Astrocyte (in vitro differentiated cells and primary cell): ENCODE results near the gene PEX11B. TPM values are rescaled to one million over a fixed set of nuclear protein-coding genes. Genes with fewer than 3 reads are reported as not detected.

Experiments used
- DNase-seq: peaks from one replicate; pipeline ENCODE4 v3.0.0-alpha.2; 2010; ENCODE audit warnings: low read depth
- FAIRE-seq: peaks from 2 replicates; lab custom pipeline; 2011; peaks lifted over from hg19 to GRCh38; lab: Jason Lieb, UNC
- H2AFZ ChIP-seq: 2 replicates; pipeline ENCODE4 v1.6.0; 2012; ENCODE audit warnings: low read depth, low read length, inconsistent platforms
- H3K27ac ChIP-seq: 2 replicates; pipeline ENCODE4 v1.5.1; 2011; ENCODE audit warnings: low read depth, low read length, inconsistent platforms
- H3K27me3 ChIP-seq: 2 replicates; pipeline ENCODE4 v1.6.0; 2011; ENCODE audit warnings: low read length, inconsistent platforms; ENCODE audit not compliant: insufficient read depth
- H3K36me3 ChIP-seq: 2 replicates; pipeline ENCODE4 v1.5.1; 2011; ENCODE audit warnings: low read length, inconsistent platforms; ENCODE audit not compliant: insufficient read depth
- H3K4me1 ChIP-seq: 2 replicates; pipeline ENCODE4 v1.5.1; 2011; ENCODE audit warnings: low read length, inconsistent platforms; ENCODE audit not compliant: insufficient read depth
- H3K4me2 ChIP-seq: 2 replicates; pipeline ENCODE4 v1.6.0; 2012; ENCODE audit warnings: low read length, inconsistent platforms
- H3K4me3 ChIP-seq: 2 replicates; pipeline ENCODE4 v1.5.1; 2011; ENCODE audit warnings: low read depth, mild to moderate bottlenecking, low read length, inconsistent platforms; ENCODE audit not compliant: insufficient read depth
- H3K79me2 ChIP-seq: 2 replicates; pipeline ENCODE4 v1.6.0; 2012; ENCODE audit warnings: mild to moderate bottlenecking, low read length, inconsistent platforms; ENCODE audit not compliant: insufficient read depth
- H3K9ac ChIP-seq: 2 replicates; pipeline ENCODE4 v1.6.0; 2012; ENCODE audit warnings: mild to moderate bottlenecking, low read length, inconsistent platforms
- H3K9me3 ChIP-seq: 2 replicates; pipeline ENCODE4 v1.5.1; 2012; ENCODE audit warnings: low read depth, mild to moderate bottlenecking, low read length, inconsistent platforms; ENCODE audit not compliant: insufficient read depth
- H4K20me1 ChIP-seq: 2 replicates; pipeline ENCODE4 v1.6.0; 2012; ENCODE audit warnings: low read length, inconsistent platforms; ENCODE audit not compliant: insufficient read depth
- H3K27ac Mint-ChIP-seq: one replicate; pipeline ENCODE4 v1.8.0; 2021; ENCODE audit warnings: mild to moderate bottlenecking, mixed read lengths; ENCODE audit not compliant: unreplicated experiment
- H3K27me3 Mint-ChIP-seq: one replicate; pipeline ENCODE4 v1.8.0; 2021; ENCODE audit warnings: low read depth, mixed read lengths; ENCODE audit not compliant: unreplicated experiment
- H3K36me3 Mint-ChIP-seq: one replicate; pipeline ENCODE4 v1.8.0; 2021; ENCODE audit warnings: low read depth, mixed read lengths; ENCODE audit not compliant: unreplicated experiment
- H3K4me1 Mint-ChIP-seq: one replicate; pipeline ENCODE4 v1.8.0; 2021; ENCODE audit warnings: low read depth, mixed read lengths; ENCODE audit not compliant: unreplicated experiment
- H3K4me3 Mint-ChIP-seq: one replicate; pipeline ENCODE4 v1.8.0; 2021; ENCODE audit warnings: mild to moderate bottlenecking, moderate library complexity, mixed read lengths; ENCODE audit not compliant: unreplicated experiment
- H3K9me3 Mint-ChIP-seq: one replicate; pipeline ENCODE4 v1.8.0; 2021; ENCODE audit warnings: mild to moderate bottlenecking, mixed read lengths; ENCODE audit not compliant: unreplicated experiment
- CTCF ChIP-seq: IDR thresholded peaks from 2 replicates; pipeline ENCODE4 v1.5.1; 2011; ENCODE audit warnings: low read depth, mild to moderate bottlenecking, inconsistent platforms, low read length, moderate library complexity; ENCODE audit not compliant: insufficient read depth
- EZH2 ChIP-seq: IDR thresholded peaks from 2 replicates; pipeline ENCODE4 v1.6.1; 2012; ENCODE audit warnings: mild to moderate bottlenecking, low read length, inconsistent platforms; ENCODE audit not compliant: insufficient read depth
- total RNA-seq: library from RNA; stranded (reverse); gene quantifications from 2 replicates; pipeline ENCODE4 v1.2.1, GENCODE V29; 2021

PEX11B gene
- total RNA-seq, 1 donor from 2014 or later = 20.7 TPM

GRCh38 chr1:145952903-145953302 lies 34.4 kb upstream of the PEX11B start:
- Histone ChIP-seq H2AFZ (no peak overlapping the region), H4K20me1 (peaks cover 58% of the 10 kb centered on the region), H3K27ac (no peak overlapping the region), H3K4me1 (peaks cover 7% of the 10 kb centered on the region), H3K9ac (no peak overlapping the region), H3K4me2 (no peak overlapping the region), H3K4me3 (no peak overlapping the region), H3K27me3 (no peaks in the 10 kb centered on the region), H3K79me2 (peaks cover 90% of the 10 kb centered on the region), H3K9me3 (no peaks in the 10 kb centered on the region), H3K36me3 (peaks cover 5% of the 10 kb centered on the region)
- peaks cover 8% of the 10 kb centered on the region for H3K36me3 Mint-ChIP-seq
- peaks cover 2% of the 10 kb centered on the region for H3K9me3 Mint-ChIP-seq
- H3K4me1 Mint-ChIP-seq = peaks cover 9% of the 10 kb centered on the region
- no peak for TF ChIP-seq CTCF
- TF ChIP-seq EZH2 = no peak
- FAIRE-seq (no peak), DNase-seq (no peak)
- no peaks in the 10 kb centered on the region for H3K27me3 Mint-ChIP-seq
- no peak overlapping the region for H3K27ac Mint-ChIP-seq
- H3K4me3 Mint-ChIP-seq = no peak overlapping the region

- Histone ChIP-seq H3K36me3 (peaks cover 5% of the 10 kb centered on the region), H3K4me3 (no peak overlapping the region), H3K4me2 (no peak overlapping the region), H2AFZ (no peak overlapping the region), H3K9me3 (no peaks in the 10 kb centered on the region), H3K79me2 (peaks cover 91% of the 10 kb centered on the region), H4K20me1 (peaks cover 64% of the 10 kb centered on the region), H3K9ac (no peak overlapping the region), H3K4me1 (peaks cover 7% of the 10 kb centered on the region), H3K27me3 (no peaks in the 10 kb centered on the region), H3K27ac (no peak overlapping the region)
- Mint-ChIP-seq H3K9me3 (peaks cover 2% of the 10 kb centered on the region), H3K27ac (no peak overlapping the region), H3K4me1 (peaks cover 9% of the 10 kb centered on the region), H3K27me3 (no peaks in the 10 kb centered on the region), H3K4me3 (no peak overlapping the region), H3K36me3 (peaks cover 10% of the 10 kb centered on the region)
- no peak for FAIRE-seq
- TF ChIP-seq CTCF (no peak), EZH2 (no peak)
- no peak for DNase-seq
These were observed 33.0 kb upstream of the PEX11B start for GRCh38 chr1:145951526-145951925.

GRCh38 chr1:145949219-145949618 lies 30.7 kb upstream of the PEX11B start:
- Histone ChIP-seq H3K27me3 (no peaks in the 10 kb centered on the region), H3K4me1 (no peaks in the 10 kb centered on the region), H3K4me2 (no peak overlapping the region), H3K4me3 (no peak overlapping the region), H2AFZ (no peak overlapping the region), H3K27ac (no peak overlapping the region), H3K79me2 (peaks cover 71% of the 10 kb centered on the region), H3K9me3 (no peaks in the 10 kb centered on the region), H4K20me1 (peaks cover 47% of the 10 kb centered on the region), H3K36me3 (peaks cover 2% of the 10 kb centered on the region), H3K9ac (no peak overlapping the region)
- Mint-ChIP-seq H3K4me3 (no peak overlapping the region), H3K9me3 (peaks cover 2% of the 10 kb centered on the region), H3K27me3 (no peaks in the 10 kb centered on the region), H3K4me1 (no peaks in the 10 kb centered on the region), H3K36me3 (peaks cover 17% of the 10 kb centered on the region), H3K27ac (no peak overlapping the region)
- FAIRE-seq (no peak), DNase-seq (no peak)
- TF ChIP-seq CTCF (no peak), EZH2 (no peak)
